Fibroblast of skin of back (primary cell): Measurements from ENCODE around the gene POPDC2.

ENCODE experiments used
- DNase-seq: peaks from one replicate; pipeline ENCODE4 v3.0.0-alpha.2; 2013

Gene POPDC2

DNA sequence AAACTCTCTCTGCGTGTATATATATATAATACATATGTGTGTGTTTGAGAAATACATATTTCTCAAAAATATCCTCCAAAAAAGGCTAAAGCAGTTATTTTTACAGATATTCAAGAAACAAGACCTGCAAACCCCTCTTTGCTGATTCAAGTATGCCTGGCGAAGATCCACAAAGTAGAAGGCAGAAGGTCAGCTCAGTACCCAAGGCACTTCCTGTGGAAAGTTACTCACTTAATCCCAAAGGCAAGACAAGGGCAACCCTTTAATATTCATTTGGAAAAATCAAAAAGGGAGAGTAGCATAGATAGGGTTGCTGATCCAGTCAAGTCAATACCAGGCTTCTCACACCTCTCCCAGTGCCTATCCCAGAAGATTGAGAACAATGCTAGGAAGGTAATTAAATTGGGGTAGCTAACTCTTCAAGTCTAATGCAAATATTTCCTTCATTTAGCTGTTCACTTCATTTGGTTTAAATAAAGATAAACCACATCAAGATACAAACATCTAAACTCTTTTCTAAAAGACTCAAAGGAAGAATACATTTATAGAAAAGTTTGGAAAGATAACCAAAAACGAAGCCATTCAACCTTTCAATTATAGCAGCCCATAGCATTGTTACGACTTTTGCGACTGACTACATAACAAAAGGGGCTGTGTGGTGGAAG is 9.6 kb upstream of the POPDC2 start:
- DNase-seq = peak; percentile 19

DNA sequence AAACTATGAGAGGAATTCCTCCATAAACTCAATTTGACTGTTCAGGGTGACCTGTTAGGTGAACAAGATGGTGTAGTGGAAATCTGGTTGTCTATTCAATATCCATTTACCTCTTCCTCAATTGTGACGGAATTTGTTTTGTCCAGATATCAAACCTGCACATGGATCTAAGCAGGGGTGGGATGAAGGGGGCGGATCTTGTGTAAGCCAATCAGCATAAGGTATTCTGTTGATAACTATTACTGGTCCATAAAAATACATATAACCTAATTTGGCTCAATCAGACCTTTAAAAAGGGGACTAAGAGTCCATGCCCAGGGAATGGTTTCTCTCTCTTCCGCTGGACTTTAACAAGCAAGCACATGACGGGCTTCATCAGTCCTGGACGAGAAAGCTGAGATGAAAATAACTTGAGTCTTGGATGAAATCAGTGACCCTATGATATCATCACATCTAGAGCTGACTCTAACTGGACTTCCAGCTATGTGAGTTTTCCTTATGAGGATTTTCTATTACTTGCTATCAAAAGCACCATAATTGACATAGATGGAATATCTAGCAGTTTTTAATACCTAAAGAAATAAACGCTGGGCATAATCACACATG is 5.7 kb upstream of the POPDC2 start:
- DNase-seq = no peak

DNA sequence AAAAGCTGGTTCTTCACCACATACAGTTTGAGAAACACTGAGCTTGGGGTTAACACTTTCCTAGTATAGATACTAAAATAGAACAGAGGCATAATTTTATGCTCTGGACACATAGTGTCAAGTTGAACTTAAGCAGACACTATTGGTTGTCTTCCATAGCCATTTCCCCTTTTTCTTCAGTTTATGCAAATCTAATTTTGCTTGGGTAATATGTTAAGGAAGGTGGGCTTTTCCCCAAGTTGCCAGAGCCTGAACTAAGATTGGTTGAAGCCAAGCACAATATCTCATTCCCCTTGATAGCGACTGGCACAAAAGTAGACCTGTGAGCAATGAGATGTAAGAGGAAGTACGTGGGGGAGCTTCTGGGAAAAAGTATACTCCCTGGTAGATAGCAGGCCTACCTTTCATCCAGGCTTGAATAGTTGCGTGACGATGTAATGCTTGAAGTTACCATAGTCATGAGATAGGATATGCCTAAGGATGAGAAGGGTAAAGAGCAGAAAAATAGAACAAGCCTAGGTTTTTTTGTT is 4.5 kb upstream of the POPDC2 start:
- peak; percentile 44 for DNase-seq

- no peak for DNase-seq
These were observed 4.0 kb upstream of the POPDC2 start for GRCh38 chr3:119664370-119664769.

GRCh38 chr3:119663885-119664284 is 3.5 kb upstream of the POPDC2 start:
- peak; percentile 51 for DNase-seq

DNA sequence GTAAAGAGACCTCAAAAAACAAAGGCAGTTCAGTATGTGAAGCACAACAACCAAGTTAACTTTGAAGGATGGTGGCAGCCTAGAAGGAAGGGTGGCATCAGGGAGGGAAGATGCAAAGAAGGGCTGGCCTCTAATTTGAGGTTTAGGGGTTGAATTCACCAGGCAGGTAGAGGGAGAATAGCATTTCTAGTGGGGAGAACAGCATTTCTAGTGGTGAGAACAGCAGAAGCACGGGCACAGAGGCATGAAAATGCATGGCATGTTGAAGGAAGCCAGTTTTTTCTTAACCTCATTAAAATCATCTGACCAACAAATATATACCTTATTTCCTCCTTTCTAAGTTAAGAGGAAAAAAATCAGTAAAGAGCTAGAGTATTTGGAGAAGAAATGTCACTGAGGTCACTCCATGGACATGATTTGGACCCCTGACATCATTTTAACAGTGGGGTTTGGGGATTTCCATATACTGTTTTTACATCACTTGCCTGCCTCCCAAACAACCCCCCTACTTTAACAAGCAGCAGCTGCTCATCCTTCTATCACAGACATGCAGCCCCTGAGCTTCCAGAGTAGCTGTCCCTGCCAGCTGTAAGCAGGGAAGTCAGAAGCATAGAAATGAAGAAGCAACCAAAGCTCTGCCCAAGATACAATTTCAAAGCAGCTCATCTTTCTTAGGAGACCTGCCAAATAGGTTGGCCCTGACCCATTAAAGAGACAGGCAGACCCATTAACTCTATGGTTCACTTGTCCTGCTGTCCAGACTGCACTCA is 2.4 kb upstream of the POPDC2 start:
- DNase-seq = peak; percentile 38

DNA sequence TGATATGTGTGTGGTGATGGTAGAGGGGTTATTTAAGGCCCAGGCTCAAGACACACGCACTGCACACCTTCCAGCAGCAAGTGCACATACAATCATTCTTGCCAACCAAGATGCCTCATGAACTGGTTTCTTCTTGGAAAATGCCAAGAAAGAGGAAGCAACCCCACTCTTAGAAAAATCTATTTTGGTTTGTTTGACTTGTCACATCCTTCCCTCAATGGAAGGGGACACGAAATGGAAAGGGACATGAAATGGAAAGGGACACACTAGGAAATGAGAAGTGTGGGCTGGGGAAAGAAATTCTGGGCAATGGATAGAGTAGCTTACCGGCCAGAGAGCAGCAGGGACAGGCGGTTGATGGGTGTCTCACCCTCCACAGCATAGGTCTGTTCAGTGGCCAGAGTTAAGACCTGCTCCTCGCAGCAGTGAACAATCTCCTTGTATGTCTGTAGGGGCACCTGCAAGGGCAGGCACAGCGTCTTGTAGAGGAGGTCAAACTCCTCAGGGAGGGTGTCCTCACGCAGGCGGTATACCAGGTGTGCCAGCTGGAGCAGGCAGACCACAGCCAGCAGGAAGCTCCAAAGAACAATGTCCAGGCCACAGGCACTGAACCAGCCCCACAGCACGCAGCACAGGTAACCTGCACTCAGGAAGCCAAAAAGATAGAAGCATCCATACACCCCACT is 640 bp downstream of the POPDC2 start:
- no peak for DNase-seq

DNA sequence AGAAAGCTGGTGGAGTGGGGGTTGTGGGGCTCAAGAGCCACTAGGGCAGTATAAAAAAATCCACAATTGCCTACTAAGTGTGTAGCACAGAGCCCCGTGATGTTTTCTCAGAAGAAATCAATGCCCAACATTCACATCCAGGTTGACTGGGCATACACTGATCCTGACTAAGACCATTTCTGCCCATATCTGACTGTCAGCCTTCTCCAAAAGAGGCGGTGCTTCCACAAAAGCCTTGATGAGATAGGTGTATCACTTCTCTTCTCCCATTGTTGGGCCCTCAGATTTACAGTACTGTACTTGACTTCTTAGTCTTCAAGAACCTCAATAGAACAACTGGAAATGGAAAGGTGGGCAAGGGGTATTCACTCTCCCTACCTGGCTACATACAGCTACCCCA is 1.4 kb downstream of the POPDC2 start:
- DNase-seq = no peak

GRCh38 chr3:119657887-119658702 is 2.3 kb downstream of the POPDC2 start:
- DNase-seq = peak; percentile 23

DNA sequence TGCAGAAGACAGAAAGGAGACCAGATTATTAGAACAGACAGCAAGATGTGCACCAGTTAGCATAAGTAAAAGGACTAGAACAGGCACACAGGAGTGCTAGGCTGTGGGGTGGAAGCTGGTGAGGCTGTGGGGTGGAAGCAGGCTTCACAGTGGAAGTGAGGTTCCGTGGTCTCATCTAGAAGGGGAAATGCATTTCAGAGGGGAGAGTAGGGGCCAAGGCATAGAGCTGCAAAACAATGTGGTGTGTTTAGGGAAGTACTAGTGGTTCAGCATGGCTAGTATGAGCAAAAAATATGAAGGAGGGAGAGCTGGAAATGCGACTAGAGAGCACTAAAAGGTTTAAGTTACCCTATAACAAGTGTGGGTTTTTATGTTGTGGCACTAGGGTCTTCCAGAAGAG is 6.5 kb downstream of the POPDC2 start:
- no peak for DNase-seq

DNA sequence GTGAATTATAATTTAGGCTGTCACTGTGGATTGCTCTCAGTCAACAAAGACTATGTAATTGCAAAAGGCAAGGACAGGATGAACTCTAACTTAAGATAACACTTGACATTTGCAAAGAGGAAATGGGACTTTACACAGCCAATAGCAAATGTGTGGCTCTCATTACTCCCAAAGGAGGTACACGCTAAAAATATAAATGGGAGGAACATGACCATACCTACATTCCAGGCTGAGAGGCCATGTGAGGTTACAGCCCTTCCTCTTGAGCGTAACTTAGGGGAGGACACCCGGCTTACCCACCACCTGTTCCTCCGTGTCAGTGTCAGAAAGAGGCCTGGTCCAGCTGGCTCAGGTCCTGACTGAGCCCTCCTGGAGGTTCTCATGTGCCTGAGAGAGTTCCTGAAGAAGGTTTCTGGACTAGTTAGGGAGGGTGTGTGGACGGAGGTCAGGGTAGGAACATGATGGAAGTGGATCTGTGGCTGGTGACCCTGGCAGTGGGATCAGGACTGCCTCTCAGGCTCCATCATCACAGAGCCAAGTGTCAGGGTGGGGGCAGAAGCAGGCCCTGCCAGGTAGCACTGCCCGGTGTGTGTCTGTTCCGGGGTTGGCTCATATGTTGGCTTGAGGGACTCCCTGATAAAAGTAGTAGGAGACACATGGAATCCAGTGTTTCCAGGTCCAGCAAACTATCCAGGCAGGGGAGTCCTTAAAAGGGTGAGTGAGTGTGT is 7.9 kb downstream of the POPDC2 start:
- DNase-seq = no peak

DNA sequence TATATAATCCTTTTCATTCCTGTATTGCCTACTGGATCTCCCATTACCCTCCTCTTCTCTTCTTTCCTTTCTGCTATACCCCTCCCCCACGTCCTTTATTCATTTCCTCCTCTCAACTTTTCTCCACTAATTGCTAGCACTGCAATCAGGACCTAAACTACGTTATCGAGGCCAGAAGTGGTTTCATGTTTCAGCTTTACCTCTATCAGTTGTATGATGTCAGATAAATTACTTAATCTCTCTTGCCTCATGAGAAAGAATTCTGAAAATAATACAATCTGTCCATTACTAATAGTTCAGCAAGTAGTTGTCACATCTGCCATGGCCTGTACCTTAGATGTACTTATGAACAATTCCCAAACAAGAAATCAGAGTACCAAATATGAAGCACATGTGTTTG is 10.6 kb downstream of the POPDC2 start:
- no peak for DNase-seq

DNA sequence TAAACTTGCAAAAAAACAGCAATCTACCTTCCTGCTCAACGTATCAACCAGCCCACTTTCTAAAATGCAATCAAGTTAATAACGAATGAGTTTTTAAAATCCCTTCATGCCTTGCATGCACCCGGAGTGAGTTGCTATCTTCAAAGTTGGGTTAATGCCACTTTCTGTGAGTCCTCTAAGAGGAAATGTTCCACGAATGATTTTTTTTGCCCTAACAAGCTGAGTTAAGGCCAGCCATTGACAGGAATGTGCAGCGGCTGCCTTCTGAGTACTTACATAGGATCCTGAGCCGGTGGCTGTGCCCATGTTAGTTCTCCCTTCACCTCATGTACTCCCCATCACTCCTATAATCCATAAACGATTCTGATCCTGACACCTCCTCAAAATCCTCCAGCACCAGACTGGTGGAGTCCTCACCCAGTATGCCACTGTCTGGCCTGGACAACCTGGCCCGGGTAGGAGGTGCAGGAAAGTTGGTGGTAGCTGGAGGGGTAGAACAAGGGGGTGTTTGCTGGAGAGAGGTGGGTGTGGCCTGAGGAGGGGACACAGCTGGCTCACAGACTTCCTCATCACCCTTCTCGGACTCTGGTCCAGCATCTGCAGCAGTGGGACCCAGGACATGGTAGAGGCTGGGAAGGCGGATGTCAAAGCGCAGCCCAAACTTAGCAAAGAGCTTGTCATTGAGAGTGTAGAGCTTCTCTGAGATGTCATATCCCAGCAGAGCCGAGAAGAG is 12.4 kb downstream of the POPDC2 start:
- no peak for DNase-seq

GRCh38 chr3:119647171-119647570 is 13.2 kb downstream of the POPDC2 start:
- no peak for DNase-seq

DNA sequence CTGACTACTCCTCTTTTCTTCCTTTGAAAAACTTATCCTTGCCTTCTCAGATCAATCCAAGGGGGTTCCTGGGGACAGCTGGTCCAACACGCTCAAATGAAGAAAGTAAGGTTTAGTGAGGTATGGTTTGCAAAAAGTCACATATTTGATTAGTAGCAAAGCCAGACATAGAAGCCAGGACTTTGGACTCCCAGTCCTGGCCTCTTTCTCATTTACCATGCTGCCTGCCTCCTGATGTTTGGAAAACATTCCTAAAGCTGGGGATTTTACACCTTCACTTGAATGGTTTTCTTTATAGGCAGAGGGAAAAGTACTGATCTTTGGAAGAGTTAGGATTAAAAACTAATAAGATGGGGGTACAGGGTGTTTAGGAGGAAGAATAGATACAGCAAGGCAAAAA is 14.6 kb downstream of the POPDC2 start:
- DNase-seq = no peak

DNA sequence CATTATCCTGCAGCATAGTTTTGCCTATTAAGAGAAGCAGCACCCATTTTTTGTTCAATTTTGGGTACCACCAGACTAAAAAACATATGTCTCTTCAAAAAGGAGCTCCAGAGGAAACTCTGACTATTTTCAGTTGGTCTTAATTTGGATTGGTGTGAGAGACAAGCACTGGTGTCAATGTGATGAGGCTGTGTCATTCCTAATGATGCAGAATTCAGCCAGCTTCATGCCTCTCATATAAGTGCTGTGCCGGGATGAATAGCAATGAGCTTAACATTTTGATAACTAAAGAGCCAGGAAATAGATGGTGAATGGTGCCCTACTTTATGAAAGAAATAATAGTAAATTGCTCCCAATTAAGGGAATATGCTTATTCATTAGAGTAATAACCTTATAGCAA is 15.9 kb downstream of the POPDC2 start:
- DNase-seq = no peak

GRCh38 chr3:119643528-119643927 is 16.9 kb downstream of the POPDC2 start:
- DNase-seq = peak; percentile 89

DNA sequence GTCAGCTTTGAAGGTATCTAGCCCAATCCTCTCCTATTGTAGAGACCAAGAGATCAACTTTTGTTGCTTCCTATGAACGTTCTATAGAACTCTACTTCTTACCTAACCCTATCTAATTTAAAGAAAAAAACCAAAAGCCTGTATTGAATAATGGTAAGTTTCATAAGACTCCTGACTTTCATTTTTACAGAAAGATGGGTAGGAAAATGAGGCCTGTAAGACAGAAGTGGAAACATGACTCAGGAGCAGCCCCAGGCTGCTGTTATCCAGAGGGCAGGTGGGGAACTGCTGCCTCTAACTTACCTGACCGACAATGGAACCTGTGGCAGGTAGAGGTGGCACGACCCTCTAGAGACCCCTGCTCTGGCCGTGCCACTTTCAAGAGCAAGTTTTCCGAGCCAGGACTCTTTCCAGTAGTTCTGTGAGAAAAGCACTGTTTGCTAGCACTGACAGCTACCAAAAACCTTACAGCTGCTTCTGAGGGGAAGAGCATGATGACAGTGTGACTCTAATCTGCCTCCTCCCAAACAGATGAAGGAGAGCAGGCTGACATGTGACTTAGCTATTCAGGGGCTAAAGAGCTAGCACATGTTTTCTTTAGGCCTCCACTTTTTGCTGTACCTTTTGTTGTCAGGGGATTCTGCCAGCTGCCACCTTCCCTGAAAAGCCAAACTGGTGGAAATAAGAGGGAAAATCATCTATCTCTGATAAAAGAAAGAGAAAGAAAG is 17.5 kb downstream of the POPDC2 start:
- peak; percentile 50 for DNase-seq

- DNase-seq = no peak
These were observed 19.0 kb downstream of the POPDC2 start for GRCh38 chr3:119641416-119641815.
